DOHH2 (cell line): Measurements from ENCODE around the gene DCBLD2.

Experiments used
- EZH2phosphoT487 ChIP-seq: fragments of 200-600 bp; sonication (generic); IDR thresholded peaks from 2 replicates; pipeline ENCODE4 v1.6.1; 2017; ENCODE audit warnings: borderline replicate concordance, mild to moderate bottlenecking, antibody characterized with exemption, low read length, moderate library complexity, mixed read lengths
- TF ChIP-seq, protein P1 (sequence below): fragments of 200-600 bp; sonication (generic); IDR thresholded peaks from one replicate; pipeline ENCODE4 v1.5.1; 2014; ENCODE audit warnings: antibody characterized with exemption, mild to moderate bottlenecking, low read depth, low read length; ENCODE audit not compliant: poor library complexity, severe bottlenecking

DNA sequence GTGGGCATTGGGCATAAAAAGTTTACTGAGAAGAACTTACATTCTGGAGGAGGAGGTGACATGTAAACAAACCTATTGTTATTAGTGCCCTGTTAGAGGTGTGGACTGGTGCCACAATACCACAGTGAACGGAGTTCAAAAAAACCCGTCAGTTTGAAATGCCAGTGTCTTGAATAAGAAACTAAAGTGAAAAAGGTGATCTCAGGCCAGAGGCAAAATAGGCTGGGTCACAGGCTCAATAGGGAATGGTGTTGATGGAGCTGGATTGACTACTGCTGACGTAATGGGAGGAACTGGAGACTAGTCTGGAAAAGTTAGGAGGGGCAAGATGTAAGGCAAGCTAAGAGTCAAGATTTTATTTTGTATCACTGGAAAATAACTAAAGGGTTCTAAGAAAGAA is 1.6 kb upstream of the DCBLD2 start:
- TF ChIP-seq, protein P1, sequence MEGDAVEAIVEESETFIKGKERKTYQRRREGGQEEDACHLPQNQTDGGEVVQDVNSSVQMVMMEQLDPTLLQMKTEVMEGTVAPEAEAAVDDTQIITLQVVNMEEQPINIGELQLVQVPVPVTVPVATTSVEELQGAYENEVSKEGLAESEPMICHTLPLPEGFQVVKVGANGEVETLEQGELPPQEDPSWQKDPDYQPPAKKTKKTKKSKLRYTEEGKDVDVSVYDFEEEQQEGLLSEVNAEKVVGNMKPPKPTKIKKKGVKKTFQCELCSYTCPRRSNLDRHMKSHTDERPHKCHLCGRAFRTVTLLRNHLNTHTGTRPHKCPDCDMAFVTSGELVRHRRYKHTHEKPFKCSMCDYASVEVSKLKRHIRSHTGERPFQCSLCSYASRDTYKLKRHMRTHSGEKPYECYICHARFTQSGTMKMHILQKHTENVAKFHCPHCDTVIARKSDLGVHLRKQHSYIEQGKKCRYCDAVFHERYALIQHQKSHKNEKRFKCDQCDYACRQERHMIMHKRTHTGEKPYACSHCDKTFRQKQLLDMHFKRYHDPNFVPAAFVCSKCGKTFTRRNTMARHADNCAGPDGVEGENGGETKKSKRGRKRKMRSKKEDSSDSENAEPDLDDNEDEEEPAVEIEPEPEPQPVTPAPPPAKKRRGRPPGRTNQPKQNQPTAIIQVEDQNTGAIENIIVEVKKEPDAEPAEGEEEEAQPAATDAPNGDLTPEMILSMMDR: no peak
- TF ChIP-seq EZH2phosphoT487: no peak
